ENCODE data around the gene BANK1. TPM values are rescaled to one million over a fixed set of nuclear protein-coding genes. Genes with fewer than 3 reads are reported as not detected.

Gene BANK1
- total RNA-seq, 1 experiment from 2014 or later = not detected

- H3K36me3 ChIP-seq (replicated peaks; ENCODE audit: control insufficient read depth, insufficient read depth, low read length) = no peaks in the 10 kb centered on the region
- DNase-seq = no peak
- H3K27me3 ChIP-seq (ENCODE audit: control insufficient read depth, insufficient read depth, low read length) = no peaks in the 10 kb centered on the region
- H3K4me3 ChIP-seq (ENCODE audit: insufficient read depth, low read depth, low read length) = no peak overlapping the region
These were observed 231.8 kb downstream of the BANK1 start for GRCh38 chr4:102022343-102022742.

GRCh38 chr4:102027961-102028360 lies 237.4 kb downstream of the BANK1 start:
- H3K27me3 ChIP-seq (ENCODE audit: control insufficient read depth, insufficient read depth, low read length) = no peaks in the 10 kb centered on the region
- no peaks in the 10 kb centered on the region for H3K36me3 ChIP-seq (replicated peaks; ENCODE audit: control insufficient read depth, insufficient read depth, low read length)
- H3K4me3 ChIP-seq (ENCODE audit: insufficient read depth, low read depth, low read length) = no peak overlapping the region
- no peak for DNase-seq

GRCh38 chr4:102031406-102031805 lies 240.9 kb downstream of the BANK1 start:
- Histone ChIP-seq H3K4me3 (ENCODE audit: insufficient read depth, low read depth, low read length) (no peak overlapping the region), H3K36me3 (replicated peaks; ENCODE audit: control insufficient read depth, insufficient read depth, low read length) (no peaks in the 10 kb centered on the region), H3K27me3 (ENCODE audit: control insufficient read depth, insufficient read depth, low read length) (no peaks in the 10 kb centered on the region)
- no peak for DNase-seq

- Histone ChIP-seq H3K4me3 (ENCODE audit: insufficient read depth, low read depth, low read length) (no peak overlapping the region), H3K36me3 (replicated peaks; ENCODE audit: control insufficient read depth, insufficient read depth, low read length) (no peaks in the 10 kb centered on the region), H3K27me3 (ENCODE audit: control insufficient read depth, insufficient read depth, low read length) (no peaks in the 10 kb centered on the region)
- DNase-seq = no peak
These were observed 245.5 kb downstream of the BANK1 start for GRCh38 chr4:102036016-102036415.

- Histone ChIP-seq H3K36me3 (replicated peaks; ENCODE audit: control insufficient read depth, insufficient read depth, low read length) (no peaks in the 10 kb centered on the region), H3K4me3 (ENCODE audit: insufficient read depth, low read depth, low read length) (no peak overlapping the region), H3K27me3 (ENCODE audit: control insufficient read depth, insufficient read depth, low read length) (no peaks in the 10 kb centered on the region)
- no peak for DNase-seq
These were observed 246.3 kb downstream of the BANK1 start for GRCh38 chr4:102036619-102037376.

GRCh38 chr4:102037566-102037965 lies 247.0 kb downstream of the BANK1 start:
- Histone ChIP-seq H3K36me3 (replicated peaks; ENCODE audit: control insufficient read depth, insufficient read depth, low read length) (no peaks in the 10 kb centered on the region), H3K4me3 (ENCODE audit: insufficient read depth, low read depth, low read length) (no peak overlapping the region), H3K27me3 (ENCODE audit: control insufficient read depth, insufficient read depth, low read length) (no peaks in the 10 kb centered on the region)
- no peak for DNase-seq

GRCh38 chr4:102042871-102043802 lies 252.6 kb downstream of the BANK1 start:
- no peak for DNase-seq
- Histone ChIP-seq H3K36me3 (replicated peaks; ENCODE audit: control insufficient read depth, insufficient read depth, low read length) (no peaks in the 10 kb centered on the region), H3K27me3 (ENCODE audit: control insufficient read depth, insufficient read depth, low read length) (no peaks in the 10 kb centered on the region), H3K4me3 (ENCODE audit: insufficient read depth, low read depth, low read length) (no peak overlapping the region)

GRCh38 chr4:102047616-102048015 lies 257.1 kb downstream of the BANK1 start:
- Histone ChIP-seq H3K4me3 (ENCODE audit: insufficient read depth, low read depth, low read length) (no peak overlapping the region), H3K27me3 (ENCODE audit: control insufficient read depth, insufficient read depth, low read length) (no peaks in the 10 kb centered on the region), H3K36me3 (replicated peaks; ENCODE audit: control insufficient read depth, insufficient read depth, low read length) (no peaks in the 10 kb centered on the region)
- no peak for DNase-seq

GRCh38 chr4:102055805-102056204 lies 265.3 kb downstream of the BANK1 start:
- DNase-seq = no peak
- Histone ChIP-seq H3K4me3 (ENCODE audit: insufficient read depth, low read depth, low read length) (no peak overlapping the region), H3K36me3 (replicated peaks; ENCODE audit: control insufficient read depth, insufficient read depth, low read length) (no peaks in the 10 kb centered on the region), H3K27me3 (ENCODE audit: control insufficient read depth, insufficient read depth, low read length) (no peaks in the 10 kb centered on the region)

GRCh38 chr4:102057122-102057521 lies 266.6 kb downstream of the BANK1 start:
- DNase-seq = no peak
- no peak overlapping the region for H3K4me3 ChIP-seq (ENCODE audit: insufficient read depth, low read depth, low read length)
- H3K27me3 ChIP-seq (ENCODE audit: control insufficient read depth, insufficient read depth, low read length) = no peaks in the 10 kb centered on the region
- no peaks in the 10 kb centered on the region for H3K36me3 ChIP-seq (replicated peaks; ENCODE audit: control insufficient read depth, insufficient read depth, low read length)

- Histone ChIP-seq H3K27me3 (ENCODE audit: control insufficient read depth, insufficient read depth, low read length) (no peaks in the 10 kb centered on the region), H3K4me3 (ENCODE audit: insufficient read depth, low read depth, low read length) (no peak overlapping the region), H3K36me3 (replicated peaks; ENCODE audit: control insufficient read depth, insufficient read depth, low read length) (no peaks in the 10 kb centered on the region)
- no peak for DNase-seq
These were observed 270.6 kb downstream of the BANK1 start for GRCh38 chr4:102061133-102061532.

GRCh38 chr4:102064747-102065442 lies 274.4 kb downstream of the BANK1 start:
- H3K27me3 ChIP-seq (ENCODE audit: control insufficient read depth, insufficient read depth, low read length) = no peaks in the 10 kb centered on the region
- DNase-seq = no peak
- no peaks in the 10 kb centered on the region for H3K36me3 ChIP-seq (replicated peaks; ENCODE audit: control insufficient read depth, insufficient read depth, low read length)
- no peak overlapping the region for H3K4me3 ChIP-seq (ENCODE audit: insufficient read depth, low read depth, low read length)

- H3K27me3 ChIP-seq (ENCODE audit: control insufficient read depth, insufficient read depth, low read length) = no peaks in the 10 kb centered on the region
- no peak for DNase-seq
- H3K4me3 ChIP-seq (ENCODE audit: insufficient read depth, low read depth, low read length) = no peak overlapping the region
- no peaks in the 10 kb centered on the region for H3K36me3 ChIP-seq (replicated peaks; ENCODE audit: control insufficient read depth, insufficient read depth, low read length)
These were observed 286.1 kb downstream of the BANK1 start for GRCh38 chr4:102076622-102077021.

- H3K27me3 ChIP-seq (ENCODE audit: control insufficient read depth, insufficient read depth, low read length) = no peaks in the 10 kb centered on the region
- H3K4me3 ChIP-seq (ENCODE audit: insufficient read depth, low read depth, low read length) = no peak overlapping the region
- no peaks in the 10 kb centered on the region for H3K36me3 ChIP-seq (replicated peaks; ENCODE audit: control insufficient read depth, insufficient read depth, low read length)
- DNase-seq = no peak
These were observed 289.7 kb downstream of the BANK1 start for GRCh38 chr4:102080184-102080583.
